Stimulated activated CD8-positive, alpha-beta memory T cell treated with anti-CD3 and anti-CD28 coated beads, Interleukin-15, amount 100 ng/mL, for 4 hours (primary cell): ENCODE data around the gene DPF3.
A peak's percentile ranks its signal among the peaks of the same experiment; 100 is the strongest.

Experiments used
- DNase-seq, 2 donors: peaks; one replicate each; pipeline ENCODE4 v3.0.0-alpha.2; 2020; ENCODE audit warnings: low read depth in 2 of 2

DPF3 gene

DNA sequence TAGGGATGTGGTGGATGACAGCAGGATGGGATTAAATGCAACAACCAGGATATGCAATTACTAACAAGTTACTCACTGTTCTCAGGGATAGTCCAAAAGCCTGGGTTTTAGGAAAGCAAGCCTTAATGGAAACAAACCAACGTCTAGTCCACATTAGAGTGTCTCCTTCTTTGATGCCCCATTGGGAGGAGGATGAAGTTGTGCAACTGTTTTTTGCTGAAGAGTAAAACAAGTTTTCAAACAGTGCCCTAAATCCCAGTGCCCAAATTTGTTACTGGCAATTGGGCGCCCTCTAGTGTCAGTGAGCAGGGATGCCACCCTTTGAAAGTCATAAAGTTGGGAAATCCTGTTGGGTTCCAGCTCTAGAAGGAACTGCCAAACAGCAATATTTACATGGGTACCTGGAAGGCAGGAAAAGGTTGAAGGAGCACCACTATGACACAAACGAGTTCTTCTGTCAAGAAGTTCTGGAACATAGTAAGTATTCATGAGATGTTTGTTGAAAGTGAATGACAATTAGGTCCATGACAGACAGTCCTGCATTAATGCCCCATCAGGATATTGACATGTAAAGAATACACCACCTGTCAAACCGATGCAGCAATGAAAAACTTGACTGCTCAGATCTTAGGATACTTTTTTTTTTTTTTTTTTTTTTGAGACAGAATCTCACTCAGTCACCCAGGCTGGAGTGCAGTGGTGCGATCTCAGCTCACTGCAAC, 11.1 kb upstream of the DPF3 start:
- peak in 1 of 2 donors; percentile 42 for DNase-seq

DNA sequence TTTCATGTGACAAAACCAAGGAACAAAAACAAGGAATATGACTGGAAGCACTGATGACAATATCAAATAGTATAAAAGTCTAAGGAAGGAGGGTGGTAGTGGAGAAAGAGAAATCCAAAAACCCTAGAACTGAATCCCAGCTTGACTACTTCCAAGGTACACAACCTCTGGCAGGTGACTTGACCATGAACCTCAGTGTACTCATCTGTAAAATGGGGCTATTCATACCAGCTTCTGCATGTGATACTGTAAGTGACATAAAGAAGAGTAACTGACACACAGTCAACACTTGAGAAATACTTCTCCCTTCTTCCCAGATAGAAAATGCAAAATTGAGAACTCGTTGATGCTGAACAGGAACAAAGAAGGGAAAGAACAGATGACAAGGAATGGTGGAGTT, 10.3 kb upstream of the DPF3 start:
- DNase-seq, result no peak

DNA sequence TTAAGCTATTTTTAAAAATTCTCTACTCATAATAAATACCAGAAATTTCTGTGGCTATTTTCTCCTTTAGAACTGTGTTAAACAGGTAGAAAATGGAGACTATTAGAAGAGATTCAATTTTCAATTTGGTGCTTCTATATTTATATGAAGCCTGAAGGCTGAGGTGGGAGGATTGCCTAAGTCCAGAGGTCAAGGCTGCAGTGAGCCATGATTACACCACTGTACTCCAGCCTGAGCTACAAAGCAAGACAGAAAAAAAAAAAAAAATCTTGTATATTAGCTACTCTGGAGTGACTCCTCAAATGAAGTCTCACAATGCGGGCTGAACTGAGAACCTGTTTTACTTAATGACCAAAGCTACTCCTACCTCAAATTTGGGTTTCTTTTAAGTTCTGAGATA, 9.8 kb upstream of the DPF3 start:
- no peak for DNase-seq

DNA sequence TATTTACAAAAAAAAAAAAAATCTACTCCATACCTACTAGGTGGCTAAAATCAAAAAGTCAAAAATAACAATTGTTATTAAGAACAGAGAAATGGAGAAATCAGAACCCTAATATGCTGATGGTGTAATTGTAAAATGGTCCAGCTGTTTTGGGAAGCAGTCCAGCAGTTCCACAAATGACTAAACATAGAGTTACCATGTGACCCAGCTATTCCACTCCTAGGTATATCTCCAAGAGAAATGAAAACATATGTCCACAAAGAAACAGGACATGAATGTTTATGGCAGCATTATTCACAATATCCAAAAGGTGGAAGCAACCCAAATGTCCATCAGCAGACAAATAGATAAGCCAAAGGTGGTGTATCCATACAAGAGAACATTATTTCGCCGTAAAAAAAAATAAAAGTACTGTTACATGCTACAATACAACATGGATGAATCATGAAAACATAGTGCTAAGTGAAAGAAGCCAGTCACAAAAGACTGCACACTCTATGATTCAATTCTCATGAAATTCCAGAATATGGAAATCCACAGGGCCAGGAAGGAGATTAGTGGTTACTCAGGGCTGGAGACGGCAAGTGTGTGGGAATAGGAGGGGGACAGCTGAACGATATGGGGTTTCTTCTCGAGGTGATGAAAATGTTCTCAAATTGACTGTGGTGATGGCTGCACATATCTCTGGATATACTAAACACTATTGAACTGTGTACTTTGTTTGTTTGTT, 9.1 kb upstream of the DPF3 start:
- no peak for DNase-seq

DNA sequence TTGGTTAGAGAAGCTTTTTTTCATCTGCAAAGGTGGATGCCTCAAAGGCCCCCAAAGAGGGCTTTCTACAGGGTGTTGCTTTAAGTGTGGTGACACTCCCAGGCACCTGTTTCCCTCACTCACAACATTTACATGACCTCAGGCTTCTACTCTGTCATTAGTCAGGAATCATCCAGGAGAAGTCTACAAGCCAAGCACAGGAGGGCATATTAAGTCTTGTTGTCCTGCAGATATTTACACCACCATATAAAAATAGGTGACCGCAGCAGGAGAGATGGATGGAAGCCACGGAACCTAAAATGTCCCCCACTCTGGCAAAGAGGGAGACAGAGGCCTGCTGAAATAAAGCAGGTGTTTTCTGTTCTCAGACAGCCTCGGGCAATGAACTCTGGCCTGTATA, 7.5 kb upstream of the DPF3 start:
- no peak for DNase-seq

DNA sequence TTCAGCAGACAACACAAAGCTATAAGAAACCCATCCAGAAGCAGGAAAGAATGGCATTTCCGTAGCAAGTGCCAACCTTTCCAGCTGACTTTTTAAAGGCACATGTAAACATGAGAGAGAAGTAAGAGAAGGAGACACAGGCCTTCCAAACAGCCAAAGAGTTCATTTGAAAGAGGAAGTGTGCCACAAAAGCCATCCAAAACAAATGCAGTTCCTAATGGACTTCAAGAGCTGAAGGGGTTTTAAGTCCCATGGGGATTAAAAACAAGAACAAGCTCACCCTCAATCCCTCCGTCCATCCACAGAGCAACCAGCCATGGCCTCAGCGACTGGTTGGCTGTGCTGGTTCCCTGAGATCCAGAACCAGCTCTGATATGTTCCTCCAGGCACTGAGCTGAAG, 4.5 kb upstream of the DPF3 start:
- no peak for DNase-seq

DNA sequence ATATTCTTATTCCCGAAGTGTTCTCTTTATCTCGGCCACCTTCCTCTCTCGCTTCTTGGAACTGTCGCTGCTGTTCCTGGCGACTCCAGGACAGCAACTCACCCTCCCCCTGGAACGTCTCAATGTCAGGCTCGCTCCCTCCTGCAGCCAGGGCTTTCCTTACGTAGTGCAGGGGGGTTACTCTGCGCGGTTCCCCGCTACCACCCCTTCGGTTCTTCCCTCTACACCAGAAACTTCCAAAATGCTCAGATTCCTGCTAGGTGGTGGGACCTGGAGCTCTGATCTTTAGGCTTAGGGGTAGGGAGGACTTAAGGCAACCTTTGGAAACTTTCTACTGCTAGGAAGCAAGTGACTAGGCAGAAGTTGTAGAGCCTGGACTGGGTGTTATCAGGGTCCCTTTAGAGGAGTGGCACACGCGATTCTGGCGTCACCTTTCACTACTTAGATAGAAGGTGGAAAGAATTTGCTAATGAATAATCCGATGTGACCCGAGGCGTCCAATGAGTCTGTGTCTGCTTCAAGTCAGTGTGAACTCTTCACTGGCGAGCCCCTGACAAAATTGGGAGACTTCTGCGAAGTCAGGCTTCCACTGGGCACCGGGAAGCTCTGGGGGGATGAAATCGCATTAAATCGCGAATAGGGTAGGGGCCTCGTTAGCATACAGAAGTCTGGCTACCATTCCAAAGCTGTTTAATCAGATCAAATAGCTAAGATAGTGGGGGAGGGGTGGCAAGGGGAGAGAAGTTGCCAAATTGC, 900 bp upstream of the DPF3 start:
- DNase-seq, result no peak

DNA sequence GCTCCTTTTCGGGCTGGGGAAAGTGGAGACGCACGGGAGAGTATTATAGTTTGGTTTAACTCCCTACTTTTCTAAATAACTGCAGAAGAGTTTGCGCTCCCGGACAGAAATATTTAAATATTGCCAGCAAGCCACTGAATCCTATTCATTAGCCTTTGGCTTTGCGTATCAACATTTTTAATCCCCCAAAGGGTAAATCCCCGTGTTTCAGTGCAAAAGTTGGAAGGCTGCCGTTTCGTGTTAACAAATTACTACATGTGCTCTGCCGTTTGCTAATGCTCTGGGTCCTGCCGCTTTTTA, 372 bp upstream of the DPF3 start:
- DNase-seq, result no peak

DNA sequence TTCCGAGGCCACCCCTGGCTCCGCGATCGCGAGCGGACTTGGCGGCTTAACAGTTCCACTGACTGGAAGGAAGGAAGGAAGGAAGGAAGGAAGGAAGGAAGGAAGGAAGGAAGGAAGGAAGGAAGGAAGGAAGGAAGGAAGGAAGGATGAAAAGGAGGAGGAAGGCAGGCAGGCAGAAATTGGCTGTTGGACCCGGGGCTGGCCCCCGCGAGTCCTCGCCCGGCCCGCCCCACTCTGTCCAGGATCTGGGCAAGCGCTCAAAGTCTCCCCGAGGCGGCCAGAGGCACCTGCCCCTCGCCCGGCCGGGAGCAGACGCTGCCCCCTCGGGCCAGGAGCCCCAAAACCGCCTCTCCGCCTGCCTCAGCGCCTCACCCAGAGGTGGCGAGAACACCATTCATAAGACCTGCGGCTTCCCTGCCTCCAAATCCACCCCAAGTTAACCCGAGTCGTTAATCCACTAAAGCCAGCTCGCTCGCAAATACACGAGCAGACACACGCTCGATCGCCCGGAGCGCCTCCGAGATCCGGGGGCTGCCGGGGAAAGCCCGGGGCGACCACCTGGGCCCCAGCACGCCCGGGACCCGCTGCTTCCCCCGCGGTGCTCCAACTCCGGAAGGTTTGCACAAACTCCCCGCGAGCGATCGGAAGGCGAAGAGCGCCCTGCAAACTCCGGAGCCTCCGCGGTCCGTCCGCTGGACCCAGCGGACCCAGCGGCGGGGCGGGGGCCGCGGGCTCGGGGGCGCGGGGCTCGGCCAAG, 844 bp downstream of the DPF3 start:
- no peak for DNase-seq

DNA sequence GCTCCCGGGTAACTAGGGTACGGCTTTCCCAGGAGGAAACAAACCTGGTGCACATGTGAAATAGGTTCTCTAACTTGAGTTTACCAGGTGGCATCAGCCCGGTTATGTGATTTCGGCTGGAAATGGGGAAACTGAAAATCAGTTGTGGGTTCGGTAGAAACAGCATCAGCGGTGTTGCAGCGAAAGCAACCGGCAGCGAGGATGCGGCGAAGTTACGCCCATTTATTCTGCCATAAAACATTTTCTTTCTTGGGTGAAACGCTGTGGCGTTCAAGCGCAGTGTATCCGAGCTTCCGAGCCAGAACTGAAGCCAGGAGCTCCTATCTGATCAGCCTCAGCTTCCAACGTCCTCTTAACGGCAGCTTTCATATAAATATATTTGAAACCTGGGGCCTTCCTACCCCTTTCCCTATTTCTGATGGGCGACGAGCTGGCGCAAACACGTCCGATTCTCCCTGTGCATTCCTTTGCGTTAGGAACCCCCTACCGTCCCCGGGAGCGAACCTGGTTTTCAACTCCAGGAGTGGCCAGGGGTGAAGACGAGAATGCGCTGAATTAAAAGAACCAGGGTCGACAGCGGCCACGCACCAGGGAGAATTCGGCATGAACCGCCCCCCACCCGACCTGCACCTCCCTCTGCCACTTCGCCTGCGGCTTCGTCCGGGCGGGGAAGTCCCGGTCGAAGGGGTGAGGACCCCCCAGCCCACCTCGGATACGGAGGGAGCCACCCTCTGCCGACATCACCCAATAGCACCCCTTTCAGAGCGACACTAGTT, 1.6 kb downstream of the DPF3 start:
- DNase-seq, result no peak

DNA sequence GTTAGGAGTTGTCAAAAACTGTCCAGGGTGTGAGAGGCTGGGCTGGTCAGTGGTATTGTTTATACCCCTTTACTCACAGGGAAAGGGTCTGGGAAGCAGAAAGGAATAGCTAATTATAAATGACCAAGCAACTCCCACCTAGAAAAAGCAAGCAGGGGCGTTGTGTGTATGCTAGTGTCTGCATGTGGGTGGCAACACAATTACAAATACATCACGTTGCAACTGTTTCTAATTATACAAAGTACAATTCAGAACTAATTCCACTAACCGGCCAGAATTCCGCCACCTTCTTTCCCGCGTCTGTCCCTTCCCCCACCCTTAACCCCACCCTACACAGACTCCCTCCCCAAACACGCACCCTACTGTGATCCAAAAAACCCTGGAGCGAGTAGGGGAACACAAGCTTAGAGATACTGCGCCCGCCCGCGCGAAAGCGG, 2.2 kb downstream of the DPF3 start:
- no peak for DNase-seq

DNA sequence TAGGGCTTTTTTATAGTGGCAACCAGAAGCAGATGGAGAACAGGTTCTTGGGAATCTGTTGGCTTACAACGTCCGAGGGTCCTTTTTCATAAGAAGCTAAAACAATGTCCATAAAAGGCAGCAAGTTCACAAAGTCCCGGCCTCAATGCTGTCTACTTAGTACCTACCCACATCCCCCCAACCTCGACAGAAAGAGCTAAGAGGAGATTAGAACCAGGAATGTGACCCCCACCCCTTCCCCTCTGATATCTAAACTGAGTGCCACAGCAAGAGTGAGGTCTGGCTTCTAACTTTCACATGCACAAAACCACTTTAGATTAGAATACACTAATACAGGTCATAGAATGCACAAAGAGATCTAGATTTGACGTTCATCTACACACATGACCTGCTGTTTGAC, 4.5 kb downstream of the DPF3 start:
- DNase-seq, result no peak

DNA sequence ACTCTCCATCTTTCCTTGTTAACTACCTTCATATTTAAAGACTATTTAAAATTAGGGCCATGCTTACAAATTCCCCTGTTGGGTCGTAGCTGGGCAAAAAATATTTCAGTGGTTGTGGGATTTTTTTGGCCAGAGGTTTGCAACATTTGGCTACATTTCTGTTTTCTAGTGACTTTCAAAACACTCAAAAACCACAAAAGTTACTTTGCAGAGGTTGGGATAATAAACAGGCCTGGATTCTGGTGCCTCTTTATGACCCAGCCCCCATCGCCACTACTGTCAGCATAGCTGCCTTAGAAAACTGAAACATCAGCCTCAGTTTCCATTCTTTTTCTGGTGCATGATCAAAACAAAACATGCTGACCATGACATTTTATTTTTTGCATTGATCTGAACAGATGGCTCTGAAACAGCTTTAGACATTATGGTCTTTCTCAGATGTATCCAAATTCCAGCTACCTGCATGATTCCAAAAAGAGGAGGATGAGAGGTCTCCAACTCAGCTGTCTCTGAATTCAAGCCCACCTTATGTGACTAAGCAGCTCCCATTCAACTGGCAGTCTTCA, 5.2 kb downstream of the DPF3 start:
- no peak for DNase-seq

DNA sequence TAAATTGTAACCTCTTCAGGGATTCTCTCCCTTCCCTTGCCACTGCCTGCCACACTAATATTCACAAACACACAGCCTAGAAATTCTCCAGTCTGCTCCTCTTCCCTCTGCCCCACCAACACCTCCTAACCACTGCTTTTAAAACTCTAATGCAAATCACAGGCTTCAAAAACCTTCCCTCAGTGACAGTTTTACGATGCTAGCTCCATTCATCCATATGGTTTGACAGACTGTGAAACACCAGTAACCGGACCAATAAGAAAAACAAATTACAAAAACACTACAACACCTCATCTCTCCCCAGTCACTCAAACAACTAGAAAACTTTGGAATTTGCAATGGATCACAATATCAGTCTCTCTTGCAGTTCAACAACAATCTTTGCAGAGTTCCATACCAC, 5.7 kb downstream of the DPF3 start:
- DNase-seq, result no peak

DNA sequence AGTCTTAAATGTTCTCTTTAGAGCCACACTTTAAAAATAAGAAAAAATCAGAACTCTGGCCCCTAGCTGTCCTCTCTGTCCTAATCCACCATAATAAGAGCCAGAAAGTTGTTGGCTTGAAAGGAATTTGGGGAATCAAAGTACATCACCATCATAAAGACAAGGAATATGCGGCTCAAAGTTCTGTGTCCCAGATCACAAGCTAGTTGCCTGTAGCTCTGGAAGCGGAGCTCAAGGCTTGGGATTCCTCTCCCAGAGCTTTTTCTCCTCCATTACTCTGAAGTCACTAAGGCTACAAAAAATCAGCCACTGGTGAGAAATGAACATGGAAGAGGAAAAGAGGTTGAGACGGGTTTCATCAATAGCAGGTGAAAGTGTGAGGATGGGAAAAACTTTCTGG, 6.4 kb downstream of the DPF3 start:
- no peak for DNase-seq

DNA sequence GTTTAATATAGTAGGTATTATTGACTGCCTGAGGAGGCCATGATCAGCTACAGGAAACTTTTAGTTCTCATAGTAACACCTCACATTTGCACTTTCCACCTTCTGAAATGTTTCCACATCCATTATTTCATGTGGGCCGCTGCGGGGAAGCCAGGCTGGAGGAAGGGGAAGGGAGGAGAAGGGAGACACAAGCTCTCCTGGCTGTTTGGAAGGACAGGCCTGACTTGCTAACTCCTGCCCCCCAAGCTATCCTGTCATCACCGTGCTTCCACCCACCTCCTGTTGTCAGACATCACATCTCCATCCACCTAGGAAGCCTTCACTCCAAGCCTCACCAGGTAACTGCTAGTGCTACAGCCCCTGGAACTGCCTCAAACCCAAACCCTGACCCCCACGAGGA, 9.5 kb downstream of the DPF3 start:
- no peak for DNase-seq

DNA sequence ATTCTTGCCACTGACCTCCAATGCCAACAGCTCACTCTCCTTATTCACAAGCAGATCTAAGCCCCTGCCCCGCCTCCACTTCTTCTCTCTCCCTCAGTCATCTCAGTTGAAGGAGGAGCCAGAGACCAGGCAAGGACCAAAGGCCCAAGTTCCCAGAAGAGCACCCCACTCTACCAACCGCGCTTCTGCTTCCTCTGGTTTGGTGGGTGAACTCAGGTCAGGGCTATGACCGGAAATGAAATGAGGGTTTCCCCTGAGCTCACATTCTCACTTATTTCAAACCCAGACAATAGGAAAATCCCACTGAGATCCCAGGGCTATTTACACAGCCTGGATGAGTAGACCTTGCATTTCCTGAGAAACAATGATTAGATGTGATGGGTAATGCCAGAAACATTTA, 9.9 kb downstream of the DPF3 start:
- DNase-seq, result no peak

DNA sequence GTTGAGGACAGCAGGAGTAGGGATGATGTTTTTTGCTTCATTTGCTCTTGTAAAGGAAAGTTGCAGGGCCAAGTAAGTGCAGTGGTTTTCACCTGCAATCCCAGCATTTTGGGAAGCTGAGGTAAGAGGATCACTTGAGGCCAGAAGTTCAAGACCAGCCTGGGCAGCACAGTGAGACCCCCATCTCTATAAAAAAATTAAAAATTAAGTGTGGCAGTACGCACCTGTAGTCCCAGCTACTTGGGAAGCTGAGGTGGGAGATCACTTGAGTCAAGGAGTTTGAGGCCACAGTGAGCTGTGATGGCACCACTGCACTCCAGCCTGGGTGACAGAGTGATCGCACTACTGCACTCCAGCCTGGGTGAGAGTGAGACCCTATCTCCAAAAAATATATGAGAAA, 10.8 kb downstream of the DPF3 start:
- DNase-seq, result no peak

DNA sequence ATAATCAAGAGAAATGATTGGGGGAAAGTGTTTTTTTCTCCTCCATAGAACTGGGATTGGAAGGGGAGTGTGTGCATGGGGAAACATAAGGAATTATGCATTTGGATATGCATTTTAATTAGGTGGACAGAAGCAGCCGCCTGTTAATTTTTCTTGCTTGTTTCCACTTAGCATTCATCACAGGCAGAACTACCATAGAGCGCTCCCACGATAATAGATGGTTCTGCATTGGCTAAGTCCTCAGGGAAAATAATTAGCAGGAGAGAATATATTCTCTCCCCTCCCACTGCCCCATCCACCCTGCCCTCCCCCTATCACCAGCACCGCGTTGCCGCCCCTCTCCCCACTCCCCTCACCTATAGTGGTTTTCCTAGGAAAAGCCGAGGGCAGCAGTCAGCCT, 11.4 kb downstream of the DPF3 start:
- no peak for DNase-seq

DNA sequence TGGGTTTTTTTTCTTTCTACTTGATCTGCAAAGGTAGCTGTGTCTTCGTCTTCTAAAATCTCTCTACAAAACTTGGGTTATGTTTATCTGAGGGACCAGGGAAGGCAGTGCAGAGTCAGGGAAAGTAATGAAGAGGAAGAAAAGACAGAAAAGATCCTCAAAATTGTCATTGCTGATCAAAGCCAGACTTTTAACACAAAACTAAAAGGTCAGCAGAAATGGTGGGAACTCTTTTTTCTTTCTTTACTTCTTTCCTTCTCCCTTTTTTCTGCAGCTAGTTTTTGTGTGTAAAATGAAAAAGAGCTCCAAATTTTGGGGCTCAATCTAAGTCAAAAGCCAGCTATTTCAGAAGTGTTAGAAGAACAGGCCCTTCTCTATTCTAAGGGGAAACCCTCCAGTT, 11.9 kb downstream of the DPF3 start:
- no peak for DNase-seq

DNA sequence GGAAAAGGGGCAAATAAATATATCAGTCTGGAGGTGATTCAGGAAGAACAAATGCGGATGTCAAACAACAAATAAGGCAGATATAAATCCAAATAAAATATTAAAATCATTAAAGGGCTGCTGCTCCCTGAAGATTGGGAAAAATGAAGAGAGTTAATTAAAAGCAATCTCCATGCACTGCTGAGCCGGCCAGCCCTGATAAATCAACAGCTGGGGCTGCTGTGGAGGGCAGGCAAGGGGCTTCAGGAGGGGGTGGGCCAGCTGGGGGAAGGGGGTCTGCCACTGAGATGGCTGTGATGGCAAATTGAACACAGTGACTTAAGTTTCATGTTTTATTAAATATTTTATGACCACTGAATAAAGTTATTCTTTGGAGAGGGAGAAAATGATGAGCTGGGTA, 12.4 kb downstream of the DPF3 start:
- DNase-seq, result no peak
